Gastrocnemius medialis (tissue), 4 donors: ENCODE measurements around the gene NOL9.

Source experiments
- POLR2A ChIP-seq, 2 donors: fragments of 450-650 bp; IDR thresholded peaks; one replicate each; pipeline ENCODE4 v1.6.1; 2017; ENCODE audit warnings: antibody characterized with exemption in 2 of 2, mild to moderate bottlenecking in 2 of 2, moderate library complexity in 2 of 2
- TF ChIP-seq, protein P1 (sequence below), 5 experiments: fragments of 450-650 bp in 3 of 5; fragments of 200-600 bp in 2 of 5; sonication (generic) in 2 of 5; IDR thresholded peaks in 4 of 5; conservative IDR thresholded peaks in 1 of 5; 1 replicate in 4 of 5; 2 replicates in 1 of 5; pipeline ENCODE4 v1.5.1; 2016 to 2019; ENCODE audit warnings: antibody characterized with exemption in 5 of 5, mild to moderate bottlenecking in 3 of 5, moderate library complexity in 3 of 5

DNA sequence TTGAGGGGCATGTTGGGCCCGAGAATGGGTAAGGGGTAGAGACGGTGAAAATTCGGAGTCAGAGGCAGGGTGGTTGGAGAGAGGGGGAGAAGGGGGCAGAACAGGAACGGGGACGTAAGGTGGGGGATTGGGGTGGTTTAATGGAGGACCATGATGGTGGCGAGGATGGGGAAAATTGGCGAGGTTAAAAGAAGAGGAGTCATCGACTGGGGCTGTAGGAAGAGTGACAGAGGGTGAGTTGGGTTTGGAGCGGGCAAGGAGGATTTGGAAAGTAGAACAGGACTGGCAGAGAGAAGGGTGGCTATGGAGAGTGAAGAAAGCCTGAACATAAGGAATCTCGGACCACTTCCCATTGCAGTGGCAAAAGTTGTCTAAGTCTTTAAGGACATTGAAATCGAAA lies 14.7 kb upstream of the NOL9 start:
- TF ChIP-seq, protein P1, sequence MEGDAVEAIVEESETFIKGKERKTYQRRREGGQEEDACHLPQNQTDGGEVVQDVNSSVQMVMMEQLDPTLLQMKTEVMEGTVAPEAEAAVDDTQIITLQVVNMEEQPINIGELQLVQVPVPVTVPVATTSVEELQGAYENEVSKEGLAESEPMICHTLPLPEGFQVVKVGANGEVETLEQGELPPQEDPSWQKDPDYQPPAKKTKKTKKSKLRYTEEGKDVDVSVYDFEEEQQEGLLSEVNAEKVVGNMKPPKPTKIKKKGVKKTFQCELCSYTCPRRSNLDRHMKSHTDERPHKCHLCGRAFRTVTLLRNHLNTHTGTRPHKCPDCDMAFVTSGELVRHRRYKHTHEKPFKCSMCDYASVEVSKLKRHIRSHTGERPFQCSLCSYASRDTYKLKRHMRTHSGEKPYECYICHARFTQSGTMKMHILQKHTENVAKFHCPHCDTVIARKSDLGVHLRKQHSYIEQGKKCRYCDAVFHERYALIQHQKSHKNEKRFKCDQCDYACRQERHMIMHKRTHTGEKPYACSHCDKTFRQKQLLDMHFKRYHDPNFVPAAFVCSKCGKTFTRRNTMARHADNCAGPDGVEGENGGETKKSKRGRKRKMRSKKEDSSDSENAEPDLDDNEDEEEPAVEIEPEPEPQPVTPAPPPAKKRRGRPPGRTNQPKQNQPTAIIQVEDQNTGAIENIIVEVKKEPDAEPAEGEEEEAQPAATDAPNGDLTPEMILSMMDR (IDR thresholded peaks at IDR 0.05 in 4 of 5, conservative IDR thresholded peaks at IDR 0.05 in 1 of 5): no peak
- no peak for TF ChIP-seq POLR2A (IDR thresholded peaks at IDR 0.05)
